Loucy (cell line): ENCODE data around the gene IGFBP6.

Experiments used
- H2AFZ ChIP-seq: fragments of 200-600 bp; sonication (generic); 2 replicates; pipeline ENCODE4 v1.6.0; 2016; ENCODE audit warnings: antibody characterized with exemption, mild to moderate bottlenecking, low read length, moderate library complexity
- H3F3A ChIP-seq: fragments of 200-600 bp; 2 replicates; pipeline ENCODE4 v1.6.0; 2016; ENCODE audit warnings: antibody characterized with exemption, low read depth, mild to moderate bottlenecking
- H3K27me3 ChIP-seq: fragments of 200-600 bp; sonication (generic); 2 replicates; pipeline ENCODE4 v1.6.1; 2014; ENCODE audit warnings: low read length, mild to moderate bottlenecking; ENCODE audit not compliant: insufficient read depth, poor library complexity, severe bottlenecking
- H3K36me3 ChIP-seq: fragments of 200-600 bp; sonication (generic); 2 replicates; pipeline ENCODE4 v1.6.1; 2016; ENCODE audit warnings: low read length; ENCODE audit not compliant: insufficient read depth
- H3K4me1 ChIP-seq: fragments of 200-600 bp; sonication (generic); 2 replicates; pipeline ENCODE4 v1.5.1; 2014; ENCODE audit warnings: low read length, mild to moderate bottlenecking; ENCODE audit not compliant: insufficient read depth, poor library complexity, severe bottlenecking
- H3K4me2 ChIP-seq: fragments of 200-600 bp; sonication (generic); 2 replicates; pipeline ENCODE4 v1.6.0; 2014; ENCODE audit warnings: antibody characterized with exemption, low read length, low read depth, mild to moderate bottlenecking; ENCODE audit not compliant: poor library complexity, severe bottlenecking
- H3K4me3 ChIP-seq: fragments of 200-600 bp; sonication (generic); 2 replicates; pipeline ENCODE4 v1.5.1; 2014; ENCODE audit warnings: low read length, mild to moderate bottlenecking, mixed read lengths; ENCODE audit not compliant: poor library complexity, severe bottlenecking
- H3K79me2 ChIP-seq: fragments of 200-600 bp; sonication (generic); 2 replicates; pipeline ENCODE4 v1.6.1; 2014; ENCODE audit warnings: low read length; ENCODE audit not compliant: insufficient read depth
- H3K9ac ChIP-seq: fragments of 200-600 bp; sonication (generic); 2 replicates; pipeline ENCODE4 v1.6.0; 2014; ENCODE audit warnings: mild to moderate bottlenecking, low read depth, low read length, moderate library complexity; ENCODE audit not compliant: poor library complexity, severe bottlenecking
- H3K9me2 ChIP-seq: fragments of 200-600 bp; sonication (generic); replicated peaks from 2 replicates; pipeline ENCODE4 v1.6.1; 2016; ENCODE audit warnings: low read depth, low read length, mixed read lengths
- H3K9me3 ChIP-seq: fragments of 200-600 bp; sonication (generic); 2 replicates; pipeline ENCODE4 v1.6.1; 2014; ENCODE audit warnings: mild to moderate bottlenecking, antibody characterized with exemption, low read length, low read depth; ENCODE audit not compliant: insufficient read depth
- H4K20me1 ChIP-seq: fragments of 200-600 bp; sonication (generic); 2 replicates; pipeline ENCODE4 v1.6.0; 2014; ENCODE audit warnings: antibody characterized with exemption, low read length, mild to moderate bottlenecking; ENCODE audit not compliant: insufficient read depth, poor library complexity, severe bottlenecking
- EZH2phosphoT487 ChIP-seq: fragments of 200-600 bp; IDR thresholded peaks from 2 replicates; pipeline ENCODE4 v1.6.1; 2018; ENCODE audit warnings: antibody characterized with exemption, mild to moderate bottlenecking, moderate library complexity, borderline replicate concordance
- TF ChIP-seq, protein P1 (sequence below): fragments of 200-600 bp; sonication (generic); conservative IDR thresholded peaks from 2 replicates; pipeline ENCODE4 v1.5.1; 2014; ENCODE audit warnings: mild to moderate bottlenecking, antibody characterized with exemption, low read length

Gene IGFBP6

DNA sequence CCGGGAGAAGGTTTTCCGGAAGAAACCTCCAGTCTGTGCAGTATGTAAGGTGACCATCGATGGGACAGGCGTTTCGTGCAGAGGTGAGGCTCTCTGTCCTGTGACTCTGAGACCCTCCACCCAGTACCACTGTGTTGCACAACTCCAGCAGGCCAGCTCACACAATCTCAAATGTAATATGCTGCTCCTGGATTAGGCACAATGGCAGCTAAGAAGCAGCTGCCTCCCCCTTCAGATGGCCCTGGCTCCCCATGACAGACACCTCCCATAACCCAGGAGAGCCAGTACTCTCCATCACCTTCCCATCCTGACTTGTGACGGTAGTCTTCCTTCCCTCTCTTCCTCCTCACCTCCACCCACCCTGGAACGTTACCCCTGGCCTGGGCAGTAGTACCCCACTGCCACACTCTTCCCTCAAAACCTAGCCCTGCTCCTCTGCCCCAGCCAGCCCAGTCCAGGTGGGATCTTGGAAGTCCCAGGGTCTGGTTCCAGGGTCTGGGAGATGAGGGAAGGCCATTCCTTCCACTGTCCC is 45.5 kb upstream of the IGFBP6 start:
- Histone ChIP-seq H3K27me3 (no peaks in the 10 kb centered on the region), H3K4me1 (peaks cover 14% of the 10 kb centered on the region), H3F3A (no peaks in the 10 kb centered on the region), H2AFZ (no peak overlapping the region), H3K9ac (no peak overlapping the region), H3K9me3 (no peaks in the 10 kb centered on the region), H3K36me3 (no peaks in the 10 kb centered on the region), H3K4me3 (no peak overlapping the region), H4K20me1 (no peaks in the 10 kb centered on the region), H3K9me2 (no peaks in the 10 kb centered on the region), H3K79me2 (no peaks in the 10 kb centered on the region), H3K4me2 (no peak overlapping the region)
- TF ChIP-seq, protein P1, sequence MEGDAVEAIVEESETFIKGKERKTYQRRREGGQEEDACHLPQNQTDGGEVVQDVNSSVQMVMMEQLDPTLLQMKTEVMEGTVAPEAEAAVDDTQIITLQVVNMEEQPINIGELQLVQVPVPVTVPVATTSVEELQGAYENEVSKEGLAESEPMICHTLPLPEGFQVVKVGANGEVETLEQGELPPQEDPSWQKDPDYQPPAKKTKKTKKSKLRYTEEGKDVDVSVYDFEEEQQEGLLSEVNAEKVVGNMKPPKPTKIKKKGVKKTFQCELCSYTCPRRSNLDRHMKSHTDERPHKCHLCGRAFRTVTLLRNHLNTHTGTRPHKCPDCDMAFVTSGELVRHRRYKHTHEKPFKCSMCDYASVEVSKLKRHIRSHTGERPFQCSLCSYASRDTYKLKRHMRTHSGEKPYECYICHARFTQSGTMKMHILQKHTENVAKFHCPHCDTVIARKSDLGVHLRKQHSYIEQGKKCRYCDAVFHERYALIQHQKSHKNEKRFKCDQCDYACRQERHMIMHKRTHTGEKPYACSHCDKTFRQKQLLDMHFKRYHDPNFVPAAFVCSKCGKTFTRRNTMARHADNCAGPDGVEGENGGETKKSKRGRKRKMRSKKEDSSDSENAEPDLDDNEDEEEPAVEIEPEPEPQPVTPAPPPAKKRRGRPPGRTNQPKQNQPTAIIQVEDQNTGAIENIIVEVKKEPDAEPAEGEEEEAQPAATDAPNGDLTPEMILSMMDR, result no peak
- no peak for TF ChIP-seq EZH2phosphoT487

DNA sequence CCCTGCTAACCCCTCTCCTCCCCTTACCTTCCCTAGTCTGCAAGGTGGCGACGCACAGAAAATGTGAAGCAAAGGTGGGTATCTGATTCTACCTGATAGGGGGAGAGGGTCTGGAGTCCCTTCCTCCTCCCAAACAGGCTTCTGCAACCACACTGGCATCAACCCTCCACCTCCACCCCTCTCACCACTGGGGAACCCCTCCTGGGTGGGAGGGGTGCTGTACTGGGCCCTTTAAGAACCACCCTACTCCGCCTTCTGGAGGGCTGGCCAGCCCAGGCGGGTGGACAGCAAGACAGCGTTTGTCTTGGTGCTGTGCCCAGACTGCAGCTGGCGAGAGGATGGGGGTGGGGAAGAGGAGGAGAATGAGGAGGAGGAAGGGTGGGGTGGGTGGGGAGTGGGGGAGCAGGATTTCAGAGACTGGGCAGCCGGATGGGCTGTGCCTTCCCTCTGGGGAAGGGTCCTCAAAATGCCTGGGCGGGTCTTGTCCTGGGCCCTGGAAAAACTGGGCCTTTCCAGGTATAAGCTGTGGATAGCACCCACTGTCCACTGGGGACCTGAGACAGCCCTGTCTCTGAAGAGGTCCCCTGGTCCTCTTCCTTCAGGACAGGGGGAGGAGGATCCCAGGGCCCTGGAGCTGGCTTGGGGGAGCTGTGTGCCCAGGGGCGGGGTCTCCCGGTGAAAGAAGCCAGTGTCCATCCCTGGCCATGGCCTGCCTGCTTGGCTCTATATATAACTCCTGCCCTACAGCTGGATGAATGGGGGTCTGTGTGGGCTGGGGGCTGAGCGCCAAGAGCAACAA is 44.8 kb upstream of the IGFBP6 start:
- H4K20me1 ChIP-seq, result no peaks in the 10 kb centered on the region
- no peaks in the 10 kb centered on the region for H3K9me2 ChIP-seq
- H3K79me2 ChIP-seq, result no peaks in the 10 kb centered on the region
- H3K4me2 ChIP-seq, result no peak overlapping the region
- no peak overlapping the region for H3K9ac ChIP-seq
- H3K4me3 ChIP-seq, result no peak overlapping the region
- no peak overlapping the region for H2AFZ ChIP-seq
- H3F3A ChIP-seq, result no peaks in the 10 kb centered on the region
- TF ChIP-seq EZH2phosphoT487, result no peak
- TF ChIP-seq, protein P1, result no peak
- peaks cover 14% of the 10 kb centered on the region for H3K4me1 ChIP-seq
- H3K36me3 ChIP-seq, result no peaks in the 10 kb centered on the region
- H3K9me3 ChIP-seq, result no peaks in the 10 kb centered on the region
- no peaks in the 10 kb centered on the region for H3K27me3 ChIP-seq

DNA sequence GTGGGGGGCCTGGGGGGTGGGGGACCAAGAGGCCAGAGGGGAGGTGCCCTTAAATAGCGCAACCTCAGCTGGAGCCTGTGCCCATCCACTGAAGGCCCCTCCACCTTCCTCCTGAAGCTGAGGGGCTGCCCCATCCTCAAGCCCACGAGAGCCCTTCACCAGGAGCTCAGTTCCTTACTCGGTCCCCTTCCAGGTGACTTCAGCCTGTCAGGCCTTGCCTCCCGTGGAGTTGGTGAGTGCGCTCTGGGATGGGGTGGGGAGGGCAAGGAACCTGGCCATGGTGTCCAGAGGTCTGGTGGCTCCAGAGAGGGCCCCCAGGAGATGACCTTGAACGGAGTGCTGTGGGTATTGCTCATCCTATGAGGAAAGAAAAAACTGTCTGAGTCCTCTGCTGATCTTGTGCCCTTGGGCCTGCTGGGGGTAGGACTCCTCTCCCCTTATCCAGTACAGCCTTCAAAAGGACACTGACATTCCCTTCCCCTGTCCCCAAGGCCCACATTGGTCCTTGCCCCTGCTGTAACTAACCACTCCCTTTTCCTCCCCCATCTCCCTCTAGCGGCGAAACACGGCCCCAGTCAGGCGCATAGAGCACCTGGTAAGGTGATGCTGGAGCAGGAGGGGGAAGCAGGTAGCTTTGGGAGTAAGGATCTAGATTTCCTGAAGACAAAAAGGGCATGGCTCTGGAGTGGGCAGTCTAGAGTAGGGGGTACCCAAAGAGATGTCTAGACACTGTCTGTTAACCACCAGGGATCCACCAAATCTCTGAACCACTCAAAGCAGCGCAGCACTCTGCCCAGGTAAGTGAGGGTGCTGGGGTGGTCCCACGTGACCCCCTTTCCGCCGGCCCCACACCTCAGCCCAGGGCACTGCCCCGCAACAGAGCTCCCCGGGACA is 44.0 kb upstream of the IGFBP6 start:
- H2AFZ ChIP-seq, result peak overlapping the region; percentile 100
- peak overlapping the region; percentile 94 for H3K4me3 ChIP-seq
- no peaks in the 10 kb centered on the region for H4K20me1 ChIP-seq
- TF ChIP-seq EZH2phosphoT487, result no peak
- TF ChIP-seq, protein P1, result peak; percentile 81
- no peaks in the 10 kb centered on the region for H3K79me2 ChIP-seq
- peak overlapping the region; percentile 87 for H3K4me2 ChIP-seq
- H3K4me1 ChIP-seq, result peaks cover 14% of the 10 kb centered on the region
- no peaks in the 10 kb centered on the region for H3F3A ChIP-seq
- H3K9me2 ChIP-seq, result no peaks in the 10 kb centered on the region
- H3K36me3 ChIP-seq, result no peaks in the 10 kb centered on the region
- no peaks in the 10 kb centered on the region for H3K27me3 ChIP-seq
- H3K9me3 ChIP-seq, result no peaks in the 10 kb centered on the region
- peak overlapping the region; percentile 48 for H3K9ac ChIP-seq
